GM23338 (cell line): Measurements from ENCODE around the gene EFNA4. TPM values are rescaled to one million over a fixed set of nuclear protein-coding genes. Genes with fewer than 3 reads are reported as not detected.

ENCODE experiments used
- ATAC-seq: fragments of 200-7000 bp; cut with Tn5 transposase; 3 replicates; pipeline ENCODE4 v1.9.1; 2020
- DNase-seq: peaks from one replicate; pipeline ENCODE4 v3.0.0-alpha.2; 2015; ENCODE audit warnings: low spot score
- H2AFZ ChIP-seq: fragments of 200-600 bp; sonication (generic); 2 replicates; pipeline ENCODE4 v1.8.0; 2016; ENCODE audit warnings: antibody characterized with exemption, mild to moderate bottlenecking, moderate library complexity
- H3F3A ChIP-seq: fragments of 200-600 bp; sonication (generic); replicated peaks from 2 replicates; pipeline ENCODE4 v1.8.0; 2017; ENCODE audit warnings: antibody characterized with exemption, mixed run types, low read depth
- H3K27ac ChIP-seq: fragments of 200-600 bp; sonication (generic); 2 replicates; pipeline ENCODE4 v1.6.1; 2016; ENCODE audit warnings: low read depth
- H3K27me3 ChIP-seq: fragments of 200-600 bp; sonication (generic); 2 replicates; pipeline ENCODE4 v1.8.0; 2016; ENCODE audit warnings: mild to moderate bottlenecking, mixed run types, moderate library complexity; ENCODE audit not compliant: insufficient read depth
- H3K36me3 ChIP-seq: fragments of 200-600 bp; sonication (generic); 2 replicates; pipeline ENCODE4 v1.8.0; 2016; ENCODE audit warnings: mild to moderate bottlenecking; ENCODE audit not compliant: insufficient read depth
- H3K4me1 ChIP-seq: fragments of 200-600 bp; sonication (generic); 2 replicates; pipeline ENCODE4 v1.8.0; 2016; ENCODE audit warnings: mild to moderate bottlenecking, moderate library complexity; ENCODE audit not compliant: insufficient read depth
- H3K4me2 ChIP-seq: fragments of 200-600 bp; sonication (generic); 2 replicates; pipeline ENCODE4 v1.7.1; 2017; ENCODE audit warnings: mixed run types
- H3K4me3 ChIP-seq: fragments of 200-600 bp; sonication (generic); 2 replicates; pipeline ENCODE4 v1.6.1; 2016; ENCODE audit warnings: mixed run types
- H3K79me2 ChIP-seq: fragments of 200-600 bp; sonication (generic); replicated peaks from 2 replicates; pipeline ENCODE4 v1.8.0; 2017; ENCODE audit warnings: mild to moderate bottlenecking; ENCODE audit not compliant: insufficient read depth
- H3K9me2 ChIP-seq: fragments of 200-600 bp; sonication (generic); 2 replicates; pipeline ENCODE4 v1.8.0; 2017; ENCODE audit not compliant: insufficient read depth
- H4K20me1 ChIP-seq: fragments of 200-600 bp; sonication (generic); replicated peaks from 2 replicates; pipeline ENCODE4 v1.8.0; 2017; ENCODE audit warnings: mild to moderate bottlenecking; ENCODE audit not compliant: insufficient read depth
- H3K27ac Mint-ChIP-seq: 2 replicates; pipeline ENCODE4 v1.8.0; 2020; ENCODE audit warnings: inconsistent platforms, mild to moderate bottlenecking, moderate library complexity, mixed read lengths
- H3K27me3 Mint-ChIP-seq: 3 replicates; pipeline ENCODE4 v1.8.0; 2022; ENCODE audit warnings: low read depth, mild to moderate bottlenecking, moderate library complexity, mixed read lengths, inconsistent platforms; ENCODE audit not compliant: insufficient read depth, poor library complexity
- H3K36me3 Mint-ChIP-seq: 3 replicates; pipeline ENCODE4 v1.8.0; 2021; ENCODE audit warnings: low read depth, mild to moderate bottlenecking, inconsistent platforms, moderate library complexity, mixed read lengths
- H3K4me1 Mint-ChIP-seq: 3 replicates; pipeline ENCODE4 v1.8.0; 2020; ENCODE audit warnings: mild to moderate bottlenecking, inconsistent platforms, mixed read lengths
- H3K4me3 Mint-ChIP-seq: 3 replicates; pipeline ENCODE4 v1.8.0; 2021; ENCODE audit warnings: moderate library complexity, mild to moderate bottlenecking, inconsistent platforms, mixed read lengths
- H3K9me3 Mint-ChIP-seq: 3 replicates; pipeline ENCODE4 v1.8.0; 2020; ENCODE audit warnings: moderate library complexity, mild to moderate bottlenecking, inconsistent platforms, mixed read lengths
- CREB1 ChIP-seq: fragments of 250-450 bp; sonication (Bioruptor Pico); IDR thresholded peaks from 2 replicates; pipeline ENCODE4 v1.5.0; 2020; ENCODE audit warnings: low read depth, mild to moderate bottlenecking, moderate library complexity
- EZH2 ChIP-seq: fragments of 200-600 bp; sonication (generic); IDR thresholded peaks from one replicate; pipeline ENCODE4 v1.8.0; 2017; ENCODE audit warnings: antibody characterized with exemption, mild to moderate bottlenecking, low read depth; ENCODE audit not compliant: unreplicated experiment
- EZH2phosphoT487 ChIP-seq: fragments of 200-600 bp; sonication (generic); IDR thresholded peaks from one replicate; pipeline ENCODE4 v1.8.1; 2018; ENCODE audit warnings: antibody characterized with exemption; ENCODE audit not compliant: unreplicated experiment
- JUNB ChIP-seq: IDR thresholded peaks from one replicate; pipeline ENCODE4 v1.6.1; 2016; ENCODE audit warnings: antibody characterized with exemption; ENCODE audit not compliant: unreplicated experiment
- NANOG ChIP-seq: IDR thresholded peaks from 2 replicates; pipeline ENCODE4 v1.6.1; 2016; ENCODE audit warnings: antibody characterized with exemption, borderline replicate concordance
- POLR2AphosphoS5 ChIP-seq: IDR thresholded peaks from 2 replicates; pipeline ENCODE4 v1.6.1; 2016; ENCODE audit warnings: antibody characterized with exemption, low read depth
- REST ChIP-seq: IDR thresholded peaks from one replicate; pipeline ENCODE4 v1.6.1; 2018; ENCODE audit warnings: antibody characterized with exemption; ENCODE audit not compliant: unreplicated experiment
- STAT1 ChIP-seq: IDR thresholded peaks from one replicate; pipeline ENCODE4 v1.6.1; 2016; ENCODE audit warnings: antibody characterized with exemption; ENCODE audit not compliant: unreplicated experiment
- ZNF114 ChIP-seq: fragments of 250-450 bp; sonication (Bioruptor Pico); IDR thresholded peaks from 2 replicates; pipeline ENCODE4 v1.5.0; 2020; ENCODE audit warnings: mild to moderate bottlenecking, moderate library complexity
- ZNF331 ChIP-seq: fragments of 250-450 bp; sonication (Bioruptor Pico); IDR thresholded peaks from 2 replicates; pipeline ENCODE4 v1.5.0; 2020; ENCODE audit warnings: low read depth, mild to moderate bottlenecking, moderate library complexity
- ZNF462 ChIP-seq: fragments of 250-450 bp; sonication (Bioruptor Pico); IDR thresholded peaks from 2 replicates; pipeline ENCODE4 v1.5.0; 2020; ENCODE audit warnings: mild to moderate bottlenecking, moderate library complexity
- polyA plus RNA-seq: library from polyadenylated mRNA; unstranded; fragments of >200 nt; fragmentation: Nextera tagmentation; extraction: Ambion mirVana; gene quantifications from 2 replicates; pipeline ENCODE4 v1.2.1, GENCODE V29; 2016
- total RNA-seq: library from RNA; depleted of rRNA; stranded (reverse); fragments of >200 nt; shearing (Covaris generic); gene quantifications from 2 replicates; pipeline ENCODE4 v1.2.3, GENCODE V29; 2014
- TF ChIP-seq, protein P1 (sequence below), 2 experiments: fragments of 200-600 bp in 1 of 2; sonication (generic) in 1 of 2; conservative IDR thresholded peaks; 2 replicates each; pipeline versions ENCODE4 v1.5.1 to v1.6.1; 2016 to 2017; ENCODE audit warnings: antibody characterized with exemption in 2 of 2, low read depth in 2 of 2, mild to moderate bottlenecking in 2 of 2, moderate library complexity in 1 of 2
- TF ChIP-seq, protein P2 (sequence below): IDR thresholded peaks from 2 replicates; pipeline ENCODE4 v1.6.1; 2016; ENCODE audit warnings: antibody characterized with exemption

EFNA4 gene
- total and polyA plus RNA-seq, 2 experiments from 2014 or later = 11.1 to 22.9 TPM

DNA sequence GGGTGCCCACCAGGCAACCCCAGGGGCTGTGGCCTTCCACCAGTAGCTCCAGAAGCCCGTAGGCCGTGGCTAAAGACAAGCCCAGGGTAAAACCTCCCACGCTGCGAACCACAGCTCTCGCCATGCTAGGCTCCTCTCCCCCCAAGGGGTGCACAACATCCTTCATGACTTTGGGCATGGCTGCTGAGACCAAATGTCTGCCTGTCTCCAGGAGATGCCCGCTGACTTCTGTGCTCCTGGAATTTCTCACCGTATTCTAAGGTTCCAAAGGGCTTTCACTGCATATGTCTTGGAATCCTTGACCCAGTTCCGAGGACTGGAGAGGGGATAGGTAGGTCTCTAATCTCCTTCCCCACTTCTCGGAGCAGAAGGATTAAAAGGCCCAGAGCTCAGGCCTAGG lies 30.0 kb upstream of the EFNA4 start, which contains the start of the genes DCST1 and DCST2:
TSS of gene DCST1 (plus strand) at position 301 of the 400 bp plus-strand sequence. CDS start 213 bp downstream, outside the sequence.
TSS of gene DCST2 (minus strand) at position 258 of the 400 bp plus-strand sequence. CDS start at position 178, 80 bp downstream.
- Histone ChIP-seq H3K4me2 (no peak within 1 kb of the TSS), H3K9me2 (no peaks in the 10 kb centered on the region), H4K20me1 (no peaks in the 10 kb centered on the region), H3F3A (no peaks in the 10 kb centered on the region), H3K79me2 (no peaks in the 10 kb centered on the region), H3K36me3 (no peaks in the 10 kb centered on the region), H3K4me3 (no peak within 1 kb of the TSS), H3K27ac (no peak within 1 kb of the TSS), H3K4me1 (no peaks in the 10 kb centered on the region), H2AFZ (no peak within 1 kb of the TSS), H3K27me3 (no peaks in the 10 kb centered on the region)
- H3K27ac Mint-ChIP-seq = no peak within 1 kb of the TSS
- no peak for DNase-seq
- no peaks in the 10 kb centered on the region for H3K9me3 Mint-ChIP-seq
- no peak for TF ChIP-seq ZNF331 (CRISPR knock-in tag)
- TF ChIP-seq ZNF462 (CRISPR knock-in tag) = no peak
- TF ChIP-seq POLR2AphosphoS5 = no peak
- TF ChIP-seq, protein P1, sequence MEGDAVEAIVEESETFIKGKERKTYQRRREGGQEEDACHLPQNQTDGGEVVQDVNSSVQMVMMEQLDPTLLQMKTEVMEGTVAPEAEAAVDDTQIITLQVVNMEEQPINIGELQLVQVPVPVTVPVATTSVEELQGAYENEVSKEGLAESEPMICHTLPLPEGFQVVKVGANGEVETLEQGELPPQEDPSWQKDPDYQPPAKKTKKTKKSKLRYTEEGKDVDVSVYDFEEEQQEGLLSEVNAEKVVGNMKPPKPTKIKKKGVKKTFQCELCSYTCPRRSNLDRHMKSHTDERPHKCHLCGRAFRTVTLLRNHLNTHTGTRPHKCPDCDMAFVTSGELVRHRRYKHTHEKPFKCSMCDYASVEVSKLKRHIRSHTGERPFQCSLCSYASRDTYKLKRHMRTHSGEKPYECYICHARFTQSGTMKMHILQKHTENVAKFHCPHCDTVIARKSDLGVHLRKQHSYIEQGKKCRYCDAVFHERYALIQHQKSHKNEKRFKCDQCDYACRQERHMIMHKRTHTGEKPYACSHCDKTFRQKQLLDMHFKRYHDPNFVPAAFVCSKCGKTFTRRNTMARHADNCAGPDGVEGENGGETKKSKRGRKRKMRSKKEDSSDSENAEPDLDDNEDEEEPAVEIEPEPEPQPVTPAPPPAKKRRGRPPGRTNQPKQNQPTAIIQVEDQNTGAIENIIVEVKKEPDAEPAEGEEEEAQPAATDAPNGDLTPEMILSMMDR (conservative IDR thresholded peaks at IDR 0.05; ENCODE audit: low read depth in 2 of 2) = no peak
- TF ChIP-seq, protein P2, sequence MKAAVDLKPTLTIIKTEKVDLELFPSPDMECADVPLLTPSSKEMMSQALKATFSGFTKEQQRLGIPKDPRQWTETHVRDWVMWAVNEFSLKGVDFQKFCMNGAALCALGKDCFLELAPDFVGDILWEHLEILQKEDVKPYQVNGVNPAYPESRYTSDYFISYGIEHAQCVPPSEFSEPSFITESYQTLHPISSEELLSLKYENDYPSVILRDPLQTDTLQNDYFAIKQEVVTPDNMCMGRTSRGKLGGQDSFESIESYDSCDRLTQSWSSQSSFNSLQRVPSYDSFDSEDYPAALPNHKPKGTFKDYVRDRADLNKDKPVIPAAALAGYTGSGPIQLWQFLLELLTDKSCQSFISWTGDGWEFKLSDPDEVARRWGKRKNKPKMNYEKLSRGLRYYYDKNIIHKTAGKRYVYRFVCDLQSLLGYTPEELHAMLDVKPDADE = no peak
- no peak for TF ChIP-seq NANOG
- no peak for TF ChIP-seq STAT1
- no peak for TF ChIP-seq JUNB
- no peak for TF ChIP-seq REST
- no peak for TF ChIP-seq EZH2
- no peak for TF ChIP-seq EZH2phosphoT487
- no peak for TF ChIP-seq CREB1 (CRISPR knock-in tag)
- TF ChIP-seq ZNF114 (CRISPR knock-in tag) = no peak
- no peaks in the 10 kb centered on the region for H3K36me3 Mint-ChIP-seq
- no peak for ATAC-seq
- H3K4me3 Mint-ChIP-seq = no peak within 1 kb of the TSS; the same call in 2 of the 3 replicates
- H3K4me1 Mint-ChIP-seq = peaks cover 5% of the 10 kb centered on the region; the same call in 1 of the 3 replicates
- peaks cover 10% of the 10 kb centered on the region for H3K27me3 Mint-ChIP-seq
